ENCODE results near the gene FSTL5.

Gene FSTL5

GRCh38 chr4:161573836-161574235, 590.0 kb downstream of the FSTL5 start:
- no peaks in the 10 kb centered on the region for H3F3A ChIP-seq (ENCODE audit: insufficient read depth)
- no peaks in the 10 kb centered on the region for H4K20me1 ChIP-seq (ENCODE audit: low read depth, low read length)
- no peaks in the 10 kb centered on the region for H3K79me2 ChIP-seq (ENCODE audit: insufficient read depth, low read length)
- H3K4me2 ChIP-seq (ENCODE audit: low read depth, low read length, poor library complexity, severe bottlenecking), result no peak overlapping the region
- H3K4me3 ChIP-seq (ENCODE audit: insufficient read depth, low read length, poor library complexity, severe bottlenecking), result no peak overlapping the region
- H3K9me3 ChIP-seq (ENCODE audit: insufficient read depth, low read length), result no peaks in the 10 kb centered on the region
- no peaks in the 10 kb centered on the region for H3K9me2 ChIP-seq (replicated peaks; ENCODE audit: insufficient read depth, low read length)
- H3K9ac ChIP-seq (ENCODE audit: low read length), result no peak overlapping the region
- no peak overlapping the region for H2AFZ ChIP-seq (ENCODE audit: low read depth, low read length, severe bottlenecking)
- no peaks in the 10 kb centered on the region for H3K36me3 ChIP-seq (ENCODE audit: low read length)
- H3K27ac ChIP-seq (ENCODE audit: low read depth, low read length), result no peak overlapping the region
- H3K27me3 ChIP-seq (ENCODE audit: low read length), result no peaks in the 10 kb centered on the region
- TF ChIP-seq CTCF (IDR thresholded peaks at IDR 0.05; ENCODE audit: insufficient read depth, low read length, poor library complexity, severe bottlenecking) (no peak), EZH2phosphoT487 (conservative IDR thresholded peaks at IDR 0.05; ENCODE audit: low read length) (no peak)

GRCh38 chr4:161564230-161564834, 599.5 kb downstream of the FSTL5 start:
- no peaks in the 10 kb centered on the region for H3F3A ChIP-seq (ENCODE audit: insufficient read depth)
- H3K4me3 ChIP-seq (ENCODE audit: insufficient read depth, low read length, poor library complexity, severe bottlenecking), result no peak overlapping the region
- no peaks in the 10 kb centered on the region for H3K9me3 ChIP-seq (ENCODE audit: insufficient read depth, low read length)
- no peaks in the 10 kb centered on the region for H3K27me3 ChIP-seq (ENCODE audit: low read length)
- no peaks in the 10 kb centered on the region for H3K9me2 ChIP-seq (replicated peaks; ENCODE audit: insufficient read depth, low read length)
- H3K9ac ChIP-seq (ENCODE audit: low read length), result no peak overlapping the region
- no peaks in the 10 kb centered on the region for H3K79me2 ChIP-seq (ENCODE audit: insufficient read depth, low read length)
- no peak overlapping the region for H2AFZ ChIP-seq (ENCODE audit: low read depth, low read length, severe bottlenecking)
- no peaks in the 10 kb centered on the region for H3K36me3 ChIP-seq (ENCODE audit: low read length)
- no peak overlapping the region for H3K4me2 ChIP-seq (ENCODE audit: low read depth, low read length, poor library complexity, severe bottlenecking)
- no peak overlapping the region for H3K27ac ChIP-seq (ENCODE audit: low read depth, low read length)
- no peaks in the 10 kb centered on the region; the same call in 1 of the 2 replicates for H4K20me1 ChIP-seq (ENCODE audit: low read depth, low read length)
- TF ChIP-seq CTCF (IDR thresholded peaks at IDR 0.05; ENCODE audit: insufficient read depth, low read length, poor library complexity, severe bottlenecking) (no peak), EZH2phosphoT487 (conservative IDR thresholded peaks at IDR 0.05; ENCODE audit: low read length) (no peak)

- TF ChIP-seq CTCF (IDR thresholded peaks at IDR 0.05; ENCODE audit: insufficient read depth, low read length, poor library complexity, severe bottlenecking) (no peak), EZH2phosphoT487 (conservative IDR thresholded peaks at IDR 0.05; ENCODE audit: low read length) (no peak)
- Histone ChIP-seq H3K4me2 (ENCODE audit: low read depth, low read length, poor library complexity, severe bottlenecking) (no peak overlapping the region), H3K27me3 (ENCODE audit: low read length) (no peaks in the 10 kb centered on the region), H3K4me3 (ENCODE audit: insufficient read depth, low read length, poor library complexity, severe bottlenecking) (no peak overlapping the region), H3K9me2 (replicated peaks; ENCODE audit: insufficient read depth, low read length) (no peaks in the 10 kb centered on the region), H3K36me3 (ENCODE audit: low read length) (no peaks in the 10 kb centered on the region), H3F3A (ENCODE audit: insufficient read depth) (no peaks in the 10 kb centered on the region), H3K9me3 (ENCODE audit: insufficient read depth, low read length) (no peaks in the 10 kb centered on the region), H4K20me1 (ENCODE audit: low read depth, low read length) (no peaks in the 10 kb centered on the region), H2AFZ (ENCODE audit: low read depth, low read length, severe bottlenecking) (no peak overlapping the region), H3K79me2 (ENCODE audit: insufficient read depth, low read length) (no peaks in the 10 kb centered on the region), H3K9ac (ENCODE audit: low read length) (no peak overlapping the region), H3K27ac (ENCODE audit: low read depth, low read length) (no peak overlapping the region)
Measured at GRCh38 chr4:161555689-161556660, 607.8 kb downstream of the FSTL5 start.

Measured in SU-DHL-6 (cell line).